Erythroblast (primary cell): ENCODE results near the gene TEX2.

Source experiments
- GATA1 ChIP-seq: IDR thresholded peaks from 2 replicates; pipeline ENCODE4 v1.6.1; 2011; ENCODE audit warnings: low read depth, mild to moderate bottlenecking, control low read depth, low read length, moderate library complexity
- POLR2A ChIP-seq: IDR thresholded peaks from 2 replicates; pipeline ENCODE4 v1.6.1; 2011; ENCODE audit warnings: mild to moderate bottlenecking, low read length

DNA sequence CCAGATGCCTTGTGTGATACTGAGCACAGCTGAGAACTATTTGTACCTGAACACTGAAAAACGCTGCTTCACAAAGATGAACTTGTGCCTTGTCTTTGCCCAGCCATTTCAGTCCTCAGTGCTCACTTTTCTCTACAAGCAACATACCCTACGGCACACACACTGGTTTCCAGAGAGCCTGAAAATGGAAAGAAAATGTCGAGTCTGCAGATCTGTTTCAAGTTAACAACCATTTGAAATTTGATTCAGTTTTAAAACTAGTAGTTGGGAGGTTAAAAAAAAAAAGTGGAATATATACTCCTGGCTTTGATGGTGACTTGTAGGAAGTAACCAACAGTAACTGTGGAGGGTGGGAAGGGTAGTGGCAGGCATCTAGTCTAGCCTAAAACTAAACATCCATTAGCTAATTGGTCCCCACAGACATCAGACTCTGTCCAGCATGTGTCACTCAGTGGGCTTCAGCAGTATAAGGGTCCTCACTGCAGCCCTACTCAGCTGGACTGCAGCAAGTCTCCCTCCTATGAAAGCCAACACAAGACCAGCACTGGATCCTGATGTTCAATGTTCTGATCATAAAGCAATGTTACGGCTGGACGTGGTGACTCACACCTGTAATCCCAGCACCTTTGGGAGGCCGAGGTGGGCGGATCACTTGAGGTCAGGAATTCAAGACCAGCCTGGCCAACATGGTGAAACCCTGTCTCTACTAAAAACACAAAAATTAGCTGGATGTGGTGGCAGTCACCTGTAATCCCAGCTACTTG lies 160.3 kb downstream of the TEX2 start:
- TF ChIP-seq POLR2A (no peak), GATA1 (no peak)
